ENCODE results near the gene TMEM240.
"Not testable (repeated sequence)": the region's sequence is repeated elsewhere in the genome, so short reads cannot be mapped to it uniquely, and the experiment has no call there.

Gene TMEM240

GRCh38 chr1:1540090-1540817 is at the start of gene TMEM240:
TSS of gene TMEM240 (minus strand) at chr1:1540624. CDS start at chr1:1540346, 278 bp downstream.
- DNase-seq, result no peak

GRCh38 chr1:1583347-1584010 is 43.1 kb upstream of the TMEM240 start:
- no peak for DNase-seq

GRCh38 chr1:1582585-1583346 is 42.3 kb upstream of the TMEM240 start:
- DNase-seq, result peak; percentile 77

GRCh38 chr1:1578371-1578940 is 38.0 kb upstream of the TMEM240 start:
- peak; percentile 74 for DNase-seq

GRCh38 chr1:1577367-1578011 is 37.1 kb upstream of the TMEM240 start:
- DNase-seq, result no peak

GRCh38 chr1:1574721-1575537 is 34.5 kb upstream of the TMEM240 start, which contains the start of gene SSU72:
TSS of gene SSU72 (minus strand) at chr1:1574863. CDS start at chr1:1574557, 306 bp downstream.
- peak; percentile 98 for DNase-seq

GRCh38 chr1:1573843-1574720 is 33.7 kb upstream of the TMEM240 start:
- DNase-seq, result peak; percentile 82

- DNase-seq, result no peak
These were observed 28.9 kb upstream of the TMEM240 start for GRCh38 chr1:1569341-1569740.

- DNase-seq, result no peak
These were observed 27.5 kb upstream of the TMEM240 start for GRCh38 chr1:1567891-1568291.

GRCh38 chr1:1567152-1567875 is 26.9 kb upstream of the TMEM240 start:
- no peak for DNase-seq

GRCh38 chr1:1565340-1565739 is 24.9 kb upstream of the TMEM240 start:
- no peak for DNase-seq

- DNase-seq, result no peak
These were observed 23.8 kb upstream of the TMEM240 start for GRCh38 chr1:1564268-1564667.

- no peak for DNase-seq
These were observed 23.3 kb upstream of the TMEM240 start for GRCh38 chr1:1563688-1564087.

- DNase-seq, result no peak
These were observed 22.3 kb upstream of the TMEM240 start for GRCh38 chr1:1562556-1563195.

- no peak for DNase-seq
These were observed 21.5 kb upstream of the TMEM240 start for GRCh38 chr1:1561801-1562470.

- DNase-seq, result no peak
These were observed 19.8 kb upstream of the TMEM240 start for GRCh38 chr1:1560178-1560577.

GRCh38 chr1:1559066-1559465 is 18.6 kb upstream of the TMEM240 start:
- DNase-seq, result no peak

GRCh38 chr1:1558591-1558990 is 18.2 kb upstream of the TMEM240 start:
- no peak for DNase-seq

GRCh38 chr1:1557688-1558087 is 17.3 kb upstream of the TMEM240 start:
- not testable (repeated sequence) for DNase-seq
